K562 (cell line): ENCODE results near the gene CLHC1. TPM values are rescaled to one million over a fixed set of nuclear protein-coding genes. Genes with fewer than 3 reads are reported as not detected.

Experiments
- ATF7 ChIP-seq: fragments of 450-650 bp; IDR thresholded peaks from 2 replicates; pipeline ENCODE4 v1.7.1; 2014; ENCODE audit warnings: mild to moderate bottlenecking, moderate library complexity
- ETV1 ChIP-seq: fragments of 450-650 bp; conservative IDR thresholded peaks from 2 replicates; pipeline ENCODE4 v1.6.1; 2016; ENCODE audit warnings: missing genetic modification characterization, control low read depth, low read depth, missing compliant biosample characterization
- GABPB1 ChIP-seq: sonication (generic); formaldehyde crosslinking; IDR thresholded peaks from 2 replicates; pipeline ENCODE4 v1.8.0; 2022; ENCODE audit warnings: mild to moderate bottlenecking, missing genetic modification reagents
- HMGXB4 ChIP-seq: sonication (generic); formaldehyde crosslinking; IDR thresholded peaks from 2 replicates; pipeline ENCODE4 v1.8.1; 2023; ENCODE audit warnings: mild to moderate bottlenecking, missing genetic modification reagents
- HNRNPL ChIP-seq: fragments of 200-400 bp; formaldehyde crosslinking; IDR thresholded peaks from 2 replicates; pipeline ENCODE4 v1.6.1; 2017; ENCODE audit warnings: low read depth, mild to moderate bottlenecking, low read length
- MTA1 ChIP-seq: fragments of 450-650 bp; IDR thresholded peaks from 2 replicates; pipeline ENCODE4 v1.6.1; 2017; ENCODE audit warnings: borderline replicate concordance
- PHF8 ChIP-seq: fragments of 200-600 bp; sonication (generic); IDR thresholded peaks from 2 replicates; pipeline ENCODE4 v1.6.1; 2012; ENCODE audit warnings: mixed run types, mild to moderate bottlenecking, inconsistent platforms, low read length, moderate library complexity, borderline replicate concordance
- RBBP5 ChIP-seq: fragments of 200-600 bp; sonication (generic); IDR thresholded peaks from 2 replicates; pipeline ENCODE4 v1.6.1; 2012; ENCODE audit warnings: borderline replicate concordance, mild to moderate bottlenecking, low read length, control low read depth, inconsistent platforms; ENCODE audit not compliant: insufficient read depth, poor library complexity, severe bottlenecking
- RBM34 ChIP-seq: fragments of 200-400 bp; formaldehyde crosslinking; IDR thresholded peaks from 2 replicates; pipeline ENCODE4 v1.6.1; 2018; ENCODE audit warnings: low read length, borderline replicate concordance; ENCODE audit not compliant: insufficient read depth
- RNF2 ChIP-seq: sonication (generic); IDR thresholded peaks from 2 replicates; pipeline ENCODE4 v1.6.1; 2016
- SIN3A ChIP-seq, 2 experiments: fragments of 150-350 bp in 1 of 2; IDR thresholded peaks; 2 replicates each; pipeline ENCODE4 v1.6.1; 2011 to 2016; ENCODE audit warnings: borderline replicate concordance in 2 of 2, low read depth in 2 of 2, low read length in 2 of 2, mild to moderate bottlenecking in 2 of 2, moderate library complexity in 2 of 2; ENCODE audit not compliant: control insufficient read depth in 1 of 2
- SLC30A9 ChIP-seq: fragments of 250-450 bp; sonication (Bioruptor Pico); IDR thresholded peaks from 2 replicates; pipeline ENCODE4 v1.8.0; 2022; ENCODE audit warnings: mild to moderate bottlenecking, moderate library complexity
- STAG1 ChIP-seq: sonication (generic); formaldehyde crosslinking; IDR thresholded peaks from 2 replicates; pipeline ENCODE4 v1.5.0; 2020; ENCODE audit warnings: missing genetic modification reagents, borderline replicate concordance
- ZKSCAN8 ChIP-seq: fragments of 200-800 bp; sonication (Bioruptor generic); IDR thresholded peaks from 2 replicates; pipeline ENCODE4 v1.6.1; 2016; ENCODE audit warnings: missing genetic modification characterization, missing compliant biosample characterization
- ZNF224 ChIP-seq: sonication (generic); formaldehyde crosslinking; IDR thresholded peaks from 2 replicates; pipeline ENCODE4 v1.8.0; 2022; ENCODE audit warnings: mild to moderate bottlenecking, missing genetic modification reagents
- ZNF583 ChIP-seq: fragments of 250-450 bp; sonication (Bioruptor Pico); IDR thresholded peaks from 2 replicates; pipeline ENCODE4 v1.4.0; 2020
- ZNF75A ChIP-seq: fragments of 450-650 bp; formaldehyde crosslinking; IDR thresholded peaks from 2 replicates; pipeline ENCODE4 v1.4.0; 2020; ENCODE audit warnings: mild to moderate bottlenecking
- ZNF785 ChIP-seq: fragments of 250-450 bp; sonication (Bioruptor Pico); IDR thresholded peaks from 2 replicates; pipeline ENCODE4 v1.4.0; 2020; ENCODE audit warnings: mild to moderate bottlenecking
- polyA plus RNA-seq, 8 experiments: library from polyadenylated mRNA; depleted of rRNA in 4 of 8; stranded (reverse) in 5 of 8; unstranded in 3 of 8; fragments of >200 nt; fragmentation: Nextera tagmentation in 2 of 8; fragmentation: Illumina TruSeq in 1 of 8; extraction: Ambion mirVana in 2 of 8; extraction: Trizol in 1 of 8; gene quantifications; 2 replicates each; pipeline versions ENCODE4 v1.2.1 to v1.2.3, GENCODE V29; 2011 to 2014; ENCODE audit warnings: inconsistent platforms in 1 of 8, missing spikeins in 1 of 8
- total RNA-seq, 7 experiments: library from RNA; depleted of rRNA in 6 of 7; stranded (reverse); fragments of >200 nt in 6 of 7; fragmentation: Illumina TruSeq in 2 of 7; extraction: Trizol in 2 of 7; gene quantifications; 2 replicates each; pipeline versions ENCODE4 v1.2.1 to v1.2.3, GENCODE V29; 2011 to 2021; ENCODE audit warnings: low replicate concordance in 1 of 7
- TF ChIP-seq, protein P1 (sequence below): fragments of 450-650 bp; IDR thresholded peaks from 2 replicates; pipeline ENCODE4 v1.6.1; 2016; ENCODE audit warnings: mild to moderate bottlenecking
- TF ChIP-seq, protein P2 (sequence below): sonication (generic); formaldehyde crosslinking; IDR thresholded peaks from 2 replicates; pipeline ENCODE4 v1.8.0; 2022; ENCODE audit warnings: mild to moderate bottlenecking, missing genetic modification reagents

Gene CLHC1
- total and polyA plus RNA-seq, 9 of the 15 experiments (the other 6 are each of a cell fraction or from before 2014, with no cell fraction given), result 3.7 to 14.3 (median 8.6) TPM

DNA sequence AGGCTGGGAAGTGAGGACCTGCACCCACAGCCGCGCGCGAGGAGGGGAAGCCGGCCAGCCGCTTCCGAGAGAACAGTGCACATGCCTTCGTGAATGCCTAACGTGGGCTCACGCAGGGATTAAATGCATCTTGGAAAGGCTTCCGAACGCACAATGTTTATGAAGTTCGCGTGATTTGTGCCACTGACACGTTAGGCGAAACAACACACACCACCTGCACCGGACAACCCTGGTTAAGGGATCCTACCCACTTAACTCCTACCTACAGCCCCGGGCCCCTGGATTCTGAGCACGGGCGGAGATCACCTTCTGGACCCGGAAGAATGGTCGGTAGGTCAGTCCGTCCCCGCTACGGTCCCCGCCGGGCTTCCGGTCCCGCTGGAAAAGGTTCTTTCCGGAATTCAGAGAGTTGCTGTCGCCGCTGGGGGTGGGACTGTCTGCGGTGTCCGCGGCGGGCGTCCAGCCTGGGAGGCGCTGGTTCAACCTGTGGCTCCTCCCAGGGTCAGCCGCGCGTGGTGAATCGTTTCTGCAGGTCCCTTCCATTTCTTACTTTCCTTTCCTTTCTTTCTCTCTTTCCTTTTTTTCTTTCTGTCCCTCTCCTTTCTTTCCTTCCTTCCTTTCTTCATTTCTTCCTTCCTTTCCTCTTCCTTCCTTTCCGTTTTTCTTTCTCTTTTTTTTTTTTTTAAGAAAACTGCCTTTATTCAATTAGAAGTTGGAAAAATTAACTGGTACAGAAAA, 37.0 kb upstream of the CLHC1 start, which contains the start of gene MTIF2 (continued):
- TF ChIP-seq PHF8 (peak; percentile 98), RNF2 (peak; percentile 43; the same call in 1 of the 2 replicates), GABPB1 (CRISPR knock-in tag) (peak; percentile 100), SLC30A9 (no peak), MTA1 (peak; percentile 84), STAG1 (CRISPR knock-in tag) (no peak), ZNF785 (CRISPR knock-in tag) (no peak), ETV1 (tag) (peak; percentile 94), SIN3A (IDR thresholded peaks at IDR 0.05; ENCODE audit: borderline replicate concordance in 2 of 2, control insufficient read depth in 1 of 2, low read depth in 2 of 2, low read length in 2 of 2) (peak; percentile 75 to 81; a peak in 2 of 4 replicates), RBBP5 (peak; percentile 97), ZNF583 (CRISPR knock-in tag) (no peak), RBM34 (no peak), HMGXB4 (CRISPR knock-in tag) (no peak; the same call in 1 of the 2 replicates), ZNF224 (no peak), HNRNPL (no peak), ZNF75A (CRISPR knock-in tag) (no peak), ATF7 (peak; percentile 85), ZKSCAN8 (CRISPR knock-in tag) (0 out of 2 replicates have a peak, but pooled peaks have one; percentile 71)
- TF ChIP-seq, protein P1, sequence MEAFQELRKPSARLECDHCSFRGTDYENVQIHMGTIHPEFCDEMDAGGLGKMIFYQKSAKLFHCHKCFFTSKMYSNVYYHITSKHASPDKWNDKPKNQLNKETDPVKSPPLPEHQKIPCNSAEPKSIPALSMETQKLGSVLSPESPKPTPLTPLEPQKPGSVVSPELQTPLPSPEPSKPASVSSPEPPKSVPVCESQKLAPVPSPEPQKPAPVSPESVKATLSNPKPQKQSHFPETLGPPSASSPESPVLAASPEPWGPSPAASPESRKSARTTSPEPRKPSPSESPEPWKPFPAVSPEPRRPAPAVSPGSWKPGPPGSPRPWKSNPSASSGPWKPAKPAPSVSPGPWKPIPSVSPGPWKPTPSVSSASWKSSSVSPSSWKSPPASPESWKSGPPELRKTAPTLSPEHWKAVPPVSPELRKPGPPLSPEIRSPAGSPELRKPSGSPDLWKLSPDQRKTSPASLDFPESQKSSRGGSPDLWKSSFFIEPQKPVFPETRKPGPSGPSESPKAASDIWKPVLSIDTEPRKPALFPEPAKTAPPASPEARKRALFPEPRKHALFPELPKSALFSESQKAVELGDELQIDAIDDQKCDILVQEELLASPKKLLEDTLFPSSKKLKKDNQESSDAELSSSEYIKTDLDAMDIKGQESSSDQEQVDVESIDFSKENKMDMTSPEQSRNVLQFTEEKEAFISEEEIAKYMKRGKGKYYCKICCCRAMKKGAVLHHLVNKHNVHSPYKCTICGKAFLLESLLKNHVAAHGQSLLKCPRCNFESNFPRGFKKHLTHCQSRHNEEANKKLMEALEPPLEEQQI, result peak; percentile 64
- TF ChIP-seq, protein P2, sequence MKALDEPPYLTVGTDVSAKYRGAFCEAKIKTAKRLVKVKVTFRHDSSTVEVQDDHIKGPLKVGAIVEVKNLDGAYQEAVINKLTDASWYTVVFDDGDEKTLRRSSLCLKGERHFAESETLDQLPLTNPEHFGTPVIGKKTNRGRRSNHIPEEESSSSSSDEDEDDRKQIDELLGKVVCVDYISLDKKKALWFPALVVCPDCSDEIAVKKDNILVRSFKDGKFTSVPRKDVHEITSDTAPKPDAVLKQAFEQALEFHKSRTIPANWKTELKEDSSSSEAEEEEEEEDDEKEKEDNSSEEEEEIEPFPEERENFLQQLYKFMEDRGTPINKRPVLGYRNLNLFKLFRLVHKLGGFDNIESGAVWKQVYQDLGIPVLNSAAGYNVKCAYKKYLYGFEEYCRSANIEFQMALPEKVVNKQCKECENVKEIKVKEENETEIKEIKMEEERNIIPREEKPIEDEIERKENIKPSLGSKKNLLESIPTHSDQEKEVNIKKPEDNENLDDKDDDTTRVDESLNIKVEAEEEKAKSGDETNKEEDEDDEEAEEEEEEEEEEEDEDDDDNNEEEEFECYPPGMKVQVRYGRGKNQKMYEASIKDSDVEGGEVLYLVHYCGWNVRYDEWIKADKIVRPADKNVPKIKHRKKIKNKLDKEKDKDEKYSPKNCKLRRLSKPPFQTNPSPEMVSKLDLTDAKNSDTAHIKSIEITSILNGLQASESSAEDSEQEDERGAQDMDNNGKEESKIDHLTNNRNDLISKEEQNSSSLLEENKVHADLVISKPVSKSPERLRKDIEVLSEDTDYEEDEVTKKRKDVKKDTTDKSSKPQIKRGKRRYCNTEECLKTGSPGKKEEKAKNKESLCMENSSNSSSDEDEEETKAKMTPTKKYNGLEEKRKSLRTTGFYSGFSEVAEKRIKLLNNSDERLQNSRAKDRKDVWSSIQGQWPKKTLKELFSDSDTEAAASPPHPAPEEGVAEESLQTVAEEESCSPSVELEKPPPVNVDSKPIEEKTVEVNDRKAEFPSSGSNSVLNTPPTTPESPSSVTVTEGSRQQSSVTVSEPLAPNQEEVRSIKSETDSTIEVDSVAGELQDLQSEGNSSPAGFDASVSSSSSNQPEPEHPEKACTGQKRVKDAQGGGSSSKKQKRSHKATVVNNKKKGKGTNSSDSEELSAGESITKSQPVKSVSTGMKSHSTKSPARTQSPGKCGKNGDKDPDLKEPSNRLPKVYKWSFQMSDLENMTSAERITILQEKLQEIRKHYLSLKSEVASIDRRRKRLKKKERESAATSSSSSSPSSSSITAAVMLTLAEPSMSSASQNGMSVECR (CRISPR knock-in tag), result peak; percentile 92
